Bronchial epithelial cell (primary cell): ENCODE data around the gene CTBP1. TPM values are rescaled to one million over a fixed set of nuclear protein-coding genes. Genes with fewer than 3 reads are reported as not detected.

Source experiments
- DNase-seq: peaks from one replicate; pipeline ENCODE4 v3.0.0-alpha.2; 2010; ENCODE audit warnings: low read depth
- FAIRE-seq: peaks from 2 replicates; lab custom pipeline; 2011; peaks lifted over from hg19 to GRCh38; lab: Jason Lieb, UNC
- H3K27me3 ChIP-seq: 2 replicates; pipeline ENCODE4 v1.5.1; 2011; ENCODE audit warnings: low read length; ENCODE audit not compliant: control insufficient read depth, insufficient read depth
- H3K36me3 ChIP-seq: 2 replicates; pipeline ENCODE4 v1.5.1; 2011; ENCODE audit warnings: low read length; ENCODE audit not compliant: control insufficient read depth, insufficient read depth
- H3K4me3 ChIP-seq: 2 replicates; pipeline ENCODE4 v1.5.1; 2011; ENCODE audit warnings: mild to moderate bottlenecking, low read depth, low read length, control low read depth
- total RNA-seq: library from RNA; depleted of rRNA; stranded (reverse); fragments of >200 nt; gene quantifications from 2 replicates; pipeline ENCODE4 v1.2.1, GENCODE V29; 2014
- TF ChIP-seq, protein P1 (sequence below): IDR thresholded peaks from 2 replicates; pipeline ENCODE4 v1.5.1; 2011; ENCODE audit warnings: mild to moderate bottlenecking, moderate library complexity, low read length, control low read depth, inconsistent platforms; ENCODE audit not compliant: insufficient read depth, severe bottlenecking

Gene CTBP1
- total RNA-seq, 1 donor from 2014 or later, result 173 TPM

- TF ChIP-seq, protein P1, sequence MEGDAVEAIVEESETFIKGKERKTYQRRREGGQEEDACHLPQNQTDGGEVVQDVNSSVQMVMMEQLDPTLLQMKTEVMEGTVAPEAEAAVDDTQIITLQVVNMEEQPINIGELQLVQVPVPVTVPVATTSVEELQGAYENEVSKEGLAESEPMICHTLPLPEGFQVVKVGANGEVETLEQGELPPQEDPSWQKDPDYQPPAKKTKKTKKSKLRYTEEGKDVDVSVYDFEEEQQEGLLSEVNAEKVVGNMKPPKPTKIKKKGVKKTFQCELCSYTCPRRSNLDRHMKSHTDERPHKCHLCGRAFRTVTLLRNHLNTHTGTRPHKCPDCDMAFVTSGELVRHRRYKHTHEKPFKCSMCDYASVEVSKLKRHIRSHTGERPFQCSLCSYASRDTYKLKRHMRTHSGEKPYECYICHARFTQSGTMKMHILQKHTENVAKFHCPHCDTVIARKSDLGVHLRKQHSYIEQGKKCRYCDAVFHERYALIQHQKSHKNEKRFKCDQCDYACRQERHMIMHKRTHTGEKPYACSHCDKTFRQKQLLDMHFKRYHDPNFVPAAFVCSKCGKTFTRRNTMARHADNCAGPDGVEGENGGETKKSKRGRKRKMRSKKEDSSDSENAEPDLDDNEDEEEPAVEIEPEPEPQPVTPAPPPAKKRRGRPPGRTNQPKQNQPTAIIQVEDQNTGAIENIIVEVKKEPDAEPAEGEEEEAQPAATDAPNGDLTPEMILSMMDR, result no peak
- no peaks in the 10 kb centered on the region for H3K36me3 ChIP-seq
- no peak overlapping the region for H3K4me3 ChIP-seq
- no peaks in the 10 kb centered on the region for H3K27me3 ChIP-seq
- FAIRE-seq (no peak), DNase-seq (no peak)
Measured at GRCh38 chr4:1255699-1256098, 6.8 kb upstream of the CTBP1 start.

- Histone ChIP-seq H3K27me3 (no peaks in the 10 kb centered on the region), H3K36me3 (no peaks in the 10 kb centered on the region), H3K4me3 (no peak overlapping the region)
- DNase-seq, result peak; percentile 40
- TF ChIP-seq, protein P1, result no peak
- FAIRE-seq, result no peak
Measured at GRCh38 chr4:1255151-1255550, 6.2 kb upstream of the CTBP1 start.

DNA sequence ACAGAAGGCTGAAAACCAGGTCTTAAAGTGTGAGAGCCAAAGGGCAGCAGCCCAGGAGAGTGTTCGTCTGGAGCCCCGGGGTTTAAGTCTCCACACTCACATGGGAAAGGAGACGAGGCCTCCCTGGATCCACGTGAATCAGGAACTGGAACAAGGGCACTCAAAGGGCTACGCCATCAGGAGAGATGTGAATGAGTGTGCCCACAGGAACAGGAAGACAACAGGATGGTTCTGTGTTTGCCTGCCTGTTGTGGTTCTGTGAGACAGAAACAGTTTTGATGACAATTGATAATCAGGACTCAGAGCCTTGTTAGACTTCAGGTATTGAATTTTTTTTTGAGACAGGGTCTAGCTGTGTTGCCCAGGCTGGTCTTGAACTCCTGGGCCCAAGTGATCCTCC lies 4.9 kb upstream of the CTBP1 start:
- no peaks in the 10 kb centered on the region for H3K36me3 ChIP-seq
- H3K27me3 ChIP-seq, result no peaks in the 10 kb centered on the region
- DNase-seq (no peak), FAIRE-seq (no peak)
- TF ChIP-seq, protein P1, result no peak
- H3K4me3 ChIP-seq, result no peak overlapping the region

DNA sequence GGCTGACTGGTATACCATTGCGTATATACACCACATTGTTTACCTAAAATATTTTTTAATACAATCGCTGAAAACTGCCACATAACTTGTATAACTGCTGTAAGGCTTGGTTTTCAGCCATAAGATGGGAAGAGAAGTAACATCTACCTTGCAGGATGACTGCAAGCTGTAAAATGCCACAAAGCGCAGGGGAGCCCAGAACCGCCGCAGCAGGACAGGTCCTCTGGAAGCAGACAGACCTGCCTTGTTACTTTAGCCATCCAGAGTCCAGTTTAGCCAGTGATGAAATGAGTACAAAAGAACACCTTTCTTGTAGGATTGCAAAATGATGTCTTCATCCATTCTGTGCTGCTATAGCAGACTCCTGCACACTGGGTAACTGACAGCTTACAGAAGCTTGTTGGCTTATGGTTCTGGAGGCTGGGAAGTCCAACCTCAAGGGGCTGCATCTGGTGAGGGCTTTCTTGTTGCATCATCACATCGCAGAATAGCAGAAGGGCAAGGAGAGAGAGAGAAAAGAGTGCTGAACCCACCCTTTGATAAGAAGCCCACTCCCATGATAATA lies 4.1 kb upstream of the CTBP1 start:
- Histone ChIP-seq H3K4me3 (no peak overlapping the region), H3K36me3 (no peaks in the 10 kb centered on the region), H3K27me3 (no peaks in the 10 kb centered on the region)
- TF ChIP-seq, protein P1, result no peak
- FAIRE-seq, result peak; percentile 43
- DNase-seq, result no peak

- DNase-seq (no peak), FAIRE-seq (no peak)
- H3K36me3 ChIP-seq, result peaks cover 1% of the 10 kb centered on the region
- TF ChIP-seq, protein P1, result no peak
- H3K4me3 ChIP-seq, result no peak overlapping the region
- no peaks in the 10 kb centered on the region for H3K27me3 ChIP-seq
Measured at GRCh38 chr4:1251773-1252066, 2.8 kb upstream of the CTBP1 start.
